HFFc6 (cell line): ENCODE data around the gene FAM241A. TPM values are rescaled to one million over a fixed set of nuclear protein-coding genes. Genes with fewer than 3 reads are reported as not detected.
A peak's percentile ranks its signal among the peaks of the same experiment; 100 is the strongest.

Experiments
- DNase-seq: peaks from one replicate; pipeline ENCODE4 v3.0.0-alpha.2; 2018
- H3K27ac Mint-ChIP-seq: 2 replicates; pipeline ENCODE4 v1.8.0; 2020; ENCODE audit warnings: mild to moderate bottlenecking, mixed read lengths
- H3K27me3 Mint-ChIP-seq: 2 replicates; pipeline ENCODE4 v1.8.0; 2021; ENCODE audit warnings: mild to moderate bottlenecking, moderate library complexity, mixed read lengths; ENCODE audit not compliant: insufficient read depth
- H3K36me3 Mint-ChIP-seq: 2 replicates; pipeline ENCODE4 v1.8.0; 2021; ENCODE audit warnings: low read depth, mixed read lengths
- H3K4me1 Mint-ChIP-seq: 2 replicates; pipeline ENCODE4 v1.8.0; 2020; ENCODE audit warnings: low read depth, mixed read lengths
- H3K4me3 Mint-ChIP-seq: 2 replicates; pipeline ENCODE4 v1.8.0; 2020; ENCODE audit warnings: mild to moderate bottlenecking, moderate library complexity, mixed read lengths
- H3K9me3 Mint-ChIP-seq: 2 replicates; pipeline ENCODE4 v1.8.0; 2020; ENCODE audit warnings: mild to moderate bottlenecking, mixed read lengths
- CTCF ChIP-seq: fragments of 200-600 bp; sonication (generic); IDR thresholded peaks from 2 replicates; pipeline ENCODE4 v1.5.0; 2021; ENCODE audit warnings: antibody characterized with exemption, mild to moderate bottlenecking
- total RNA-seq, 6 experiments: library from RNA; stranded (reverse); fragmentation: NEBNext Ultra II Directional; extraction: Animal tissue kit (Norgen Biotek cat#: 25700); gene quantifications; 2 replicates in 1 of 6; 3 replicates in 5 of 6; pipeline ENCODE4 v1.2.3, GENCODE V29; 2021

The FAM241A gene
- total RNA-seq, 6 experiments from 2014 or later: 0.50 to 0.78 (median 0.57) TPM

GRCh38 chr4:112234952-112235609 is 89.8 kb downstream of the FAM241A start:
- Mint-ChIP-seq H3K4me1 (peaks cover 31% of the 10 kb centered on the region), H3K27ac (no peak overlapping the region), H3K27me3 (no peaks in the 10 kb centered on the region), H3K9me3 (no peaks in the 10 kb centered on the region), H3K36me3 (no peaks in the 10 kb centered on the region), H3K4me3 (no peak overlapping the region)
- DNase-seq: peak; percentile 85
- peak; percentile 93 for TF ChIP-seq CTCF

- H3K4me3 Mint-ChIP-seq: no peak overlapping the region
- DNase-seq: no peak
- no peak for TF ChIP-seq CTCF
- peaks cover 27% of the 10 kb centered on the region for H3K4me1 Mint-ChIP-seq
- H3K27me3 Mint-ChIP-seq: no peaks in the 10 kb centered on the region
- H3K36me3 Mint-ChIP-seq: no peaks in the 10 kb centered on the region
- no peaks in the 10 kb centered on the region for H3K9me3 Mint-ChIP-seq
- H3K27ac Mint-ChIP-seq: peak overlapping the region; percentile 4; the same call in 1 of the 2 replicates
These were observed 90.8 kb downstream of the FAM241A start for GRCh38 chr4:112236040-112236439.

GRCh38 chr4:112238833-112239232 is 93.6 kb downstream of the FAM241A start:
- no peaks in the 10 kb centered on the region for H3K27me3 Mint-ChIP-seq
- no peak overlapping the region for H3K4me3 Mint-ChIP-seq
- no peaks in the 10 kb centered on the region for H3K9me3 Mint-ChIP-seq
- no peak overlapping the region for H3K27ac Mint-ChIP-seq
- no peak; the same call in 1 of the 2 replicates for TF ChIP-seq CTCF
- peaks cover 22% of the 10 kb centered on the region for H3K4me1 Mint-ChIP-seq
- no peaks in the 10 kb centered on the region for H3K36me3 Mint-ChIP-seq
- DNase-seq: no peak

Other genes with a start within 250 kb of the FAM241A start
- 10 to 100 TPM in 5 of 6 experiments, 1 to 10 TPM in 1; 8.7 to 15.6 (median 11.4) TPM for gene AP1AR, start 86.3 kb downstream of the FAM241A start, total RNA-seq
- gene TIFA, start 140.4 kb downstream of the FAM241A start, total RNA-seq: 1 to 10 TPM; 4.3 to 7.4 (median 6.4) TPM
- 1 to 10 TPM; 5.8 to 9.0 (median 7.8) TPM for gene ALPK1, start 151.9 kb downstream of the FAM241A start, total RNA-seq